Sciatic nerve (tissue), 1 donor: Measurements from ENCODE around the gene THNSL1. TPM values are rescaled to one million over a fixed set of nuclear protein-coding genes. Genes with fewer than 3 reads are reported as not detected.

Experiments used
- total RNA-seq: library from RNA; stranded (reverse); fragmentation: NEBNext Ultra II Directional; extraction: Animal tissue kit (Norgen Biotek cat#: 25700); gene quantifications from one replicate; pipeline ENCODE4 v1.2.1, GENCODE V29; 2021
- donor health status: DM: no; HTN: no; CAD: no.

The THNSL1 gene
- total RNA-seq, 1 donor from 2014 or later: 3.0 TPM

Other genes with a start within 250 kb of the THNSL1 start
- gene PRTFDC1, start 64.0 kb upstream of the THNSL1 start, total RNA-seq: 4.7 TPM
- gene ENKUR, start 454 bp upstream of the THNSL1 start, total RNA-seq: 0.09 TPM
- gene GPR158, start 158.4 kb downstream of the THNSL1 start, total RNA-seq: 0.04 TPM